GM21737 (cell line): ENCODE results near the gene BCAR3.
A peak's percentile ranks its signal among the peaks of the same experiment; 100 is the strongest.

Experiments
- ATAC-seq: cut with Tn5 transposase; IDR thresholded peaks from one replicate; pipeline ENCODE4 v1.9.1; 2021; ENCODE audit warnings: mild to moderate bottlenecking, moderate library complexity; ENCODE audit not compliant: unreplicated experiment

Gene BCAR3

DNA sequence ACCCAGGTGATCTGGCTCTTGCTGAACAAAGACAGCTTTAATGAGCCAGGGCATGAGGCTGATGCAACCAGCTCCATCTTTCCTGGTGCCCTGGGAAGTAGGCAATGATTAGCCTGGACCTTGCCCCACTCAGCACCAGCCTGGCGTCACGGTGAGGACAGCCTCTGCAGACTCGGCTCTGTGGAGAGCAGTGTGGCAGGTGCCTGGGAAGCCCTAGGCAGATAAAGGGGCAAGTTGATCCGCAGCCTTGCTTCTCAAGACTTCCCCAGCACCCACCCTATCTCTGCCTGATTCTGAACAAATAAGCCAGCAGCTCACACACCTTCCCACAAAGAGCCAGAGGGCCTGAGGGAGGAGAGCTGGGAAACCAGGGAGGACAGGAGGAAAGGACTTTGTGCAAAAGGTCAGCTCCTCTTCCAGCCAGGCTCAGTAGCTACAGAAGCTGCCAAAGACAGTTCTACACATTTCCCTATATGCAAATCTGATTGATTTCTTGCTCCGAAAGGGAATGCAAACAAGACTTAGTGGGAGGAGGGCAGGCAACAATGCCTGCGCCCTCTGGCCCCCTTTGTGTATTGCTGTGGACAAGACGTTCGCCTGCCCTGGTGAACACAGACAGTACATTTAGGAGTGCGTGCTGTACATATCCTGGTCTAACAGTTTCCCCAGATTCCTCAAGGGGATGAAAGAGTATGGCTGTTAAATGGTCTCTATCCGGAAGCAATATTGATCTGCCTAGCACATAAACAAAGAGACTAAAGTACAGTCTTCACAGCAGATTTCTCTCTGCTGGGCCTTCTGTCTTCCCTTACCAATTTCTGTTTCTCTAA, 63.8 kb downstream of the BCAR3 start:
- no peak for ATAC-seq

DNA sequence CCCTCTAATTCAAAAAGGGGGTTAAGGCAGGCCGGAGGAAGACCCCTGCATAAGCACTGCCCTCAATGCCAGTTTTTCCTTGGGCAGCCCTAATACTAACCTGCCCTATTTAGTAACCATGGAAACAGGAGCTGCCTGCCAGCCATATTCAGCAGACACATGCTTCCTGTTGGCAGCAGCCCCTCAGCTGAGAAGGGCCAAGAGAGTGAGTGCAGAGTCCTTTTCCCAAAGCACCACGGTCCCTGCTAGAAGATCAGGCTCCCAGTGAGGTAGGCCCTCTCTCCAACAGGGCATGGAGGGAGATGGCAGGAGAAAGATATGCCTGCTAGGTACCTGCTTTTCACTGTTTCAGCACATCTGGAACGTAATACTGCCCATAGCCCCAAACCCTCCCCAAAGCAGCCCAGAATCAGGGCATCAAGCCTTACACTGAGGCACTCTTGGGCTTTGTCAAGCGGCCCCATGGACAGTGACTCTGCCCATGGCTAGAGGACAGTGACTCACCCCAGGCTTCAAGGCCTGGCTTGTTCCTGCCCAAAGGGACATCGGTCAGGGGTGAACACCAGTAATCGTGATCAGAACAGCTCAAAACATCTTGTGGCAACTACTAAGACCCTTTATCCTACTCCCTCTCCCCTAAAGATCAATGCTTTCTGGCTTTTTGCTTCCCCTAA, 64.5 kb downstream of the BCAR3 start:
- no peak for ATAC-seq

GRCh38 chr1:93616221-93616995, 65.2 kb downstream of the BCAR3 start:
- no peak for ATAC-seq

DNA sequence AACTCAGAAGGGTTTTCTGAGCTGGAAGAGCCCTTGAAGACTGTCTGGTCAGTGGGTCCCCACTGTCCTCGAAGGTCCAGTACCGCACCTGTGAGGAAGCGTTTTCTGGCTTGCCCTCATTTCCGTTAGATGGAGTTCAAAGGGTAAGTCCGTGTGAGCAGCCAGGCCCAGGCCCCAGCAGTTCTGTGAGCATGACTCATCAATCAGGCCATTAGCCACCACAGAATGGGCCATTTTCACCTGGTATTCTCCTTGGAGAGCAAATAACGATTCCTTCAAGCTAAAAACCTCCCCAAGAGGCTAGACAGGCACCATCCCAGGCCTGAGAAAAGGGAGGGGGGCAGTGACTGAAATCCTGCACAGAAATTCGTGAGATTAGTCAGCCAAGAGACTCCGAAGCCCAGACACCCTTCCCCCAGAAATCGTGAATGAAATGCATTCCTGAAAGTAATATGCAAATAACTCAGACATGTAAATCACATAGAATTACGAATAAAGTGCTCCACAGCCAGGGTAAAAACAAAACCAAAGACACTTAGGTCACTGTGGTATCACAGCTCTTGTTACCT, 66.0 kb downstream of the BCAR3 start:
- ATAC-seq: peak; percentile 72

DNA sequence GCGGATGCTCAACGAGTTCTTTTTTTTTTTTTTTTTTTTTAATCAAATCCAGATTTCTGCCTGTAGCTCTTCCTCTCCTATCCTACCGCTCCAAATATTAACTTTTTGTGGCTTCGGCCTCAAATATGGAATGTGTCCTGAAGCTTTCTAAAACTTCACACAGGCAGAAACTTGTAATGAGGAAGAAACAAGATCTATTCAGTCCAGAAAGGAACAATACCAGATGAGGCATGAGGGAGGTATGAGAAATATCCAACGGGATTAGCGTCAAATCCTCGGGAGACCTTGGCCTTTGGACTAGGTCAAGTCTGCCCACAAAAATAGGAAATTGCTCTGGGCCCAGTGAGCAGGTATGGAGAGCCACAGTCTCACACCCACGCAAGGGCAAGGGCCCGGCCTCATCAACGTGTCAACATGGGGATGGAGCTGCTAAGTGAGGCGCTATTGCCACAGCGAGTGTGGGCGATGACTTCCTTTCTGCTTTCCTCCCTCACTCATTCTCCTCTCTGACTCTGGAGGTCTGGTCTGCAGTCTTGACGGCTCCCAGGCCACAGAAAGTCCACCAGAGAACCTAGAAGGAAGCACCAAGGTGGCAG, 66.6 kb downstream of the BCAR3 start:
- ATAC-seq: peak; percentile 25

DNA sequence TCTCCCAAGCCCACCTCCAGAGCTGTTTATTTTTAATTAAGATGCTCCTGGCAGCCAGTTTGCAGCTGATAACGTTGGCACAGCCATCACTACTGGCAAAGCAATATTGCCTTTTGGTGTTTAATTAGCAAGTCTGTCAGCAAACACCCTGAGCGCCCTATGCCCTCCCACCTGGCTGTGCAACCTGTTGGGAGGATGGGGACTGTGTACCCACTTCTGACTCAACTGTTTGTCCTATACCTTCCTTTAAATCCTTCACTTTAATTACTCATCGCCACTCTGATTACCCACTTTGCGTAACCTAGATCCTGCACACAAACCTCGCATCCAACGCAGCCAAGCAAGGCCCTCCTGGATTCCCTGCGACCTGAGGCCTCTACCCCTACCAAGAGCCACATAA, 67.1 kb downstream of the BCAR3 start:
- no peak for ATAC-seq

DNA sequence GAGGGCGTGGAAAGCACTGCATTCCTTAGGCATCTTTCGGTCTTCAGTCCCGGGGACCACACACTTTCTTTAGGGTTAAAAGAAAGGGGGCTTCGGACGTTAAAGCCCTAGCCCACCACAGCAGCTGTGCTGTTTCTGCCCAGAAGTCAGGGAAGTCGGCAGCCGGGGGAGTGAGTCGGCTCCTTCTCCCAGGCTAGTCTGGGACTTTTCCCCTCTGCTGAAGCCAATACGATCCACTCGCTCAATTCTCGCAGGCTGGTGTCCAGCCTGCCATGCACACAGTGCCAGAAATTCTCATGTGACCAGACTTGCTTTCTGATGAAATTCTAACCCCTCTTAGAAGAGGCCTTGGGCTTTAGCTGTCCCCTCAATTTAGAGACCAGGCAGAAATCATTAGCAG, 67.7 kb downstream of the BCAR3 start:
- no peak for ATAC-seq

DNA sequence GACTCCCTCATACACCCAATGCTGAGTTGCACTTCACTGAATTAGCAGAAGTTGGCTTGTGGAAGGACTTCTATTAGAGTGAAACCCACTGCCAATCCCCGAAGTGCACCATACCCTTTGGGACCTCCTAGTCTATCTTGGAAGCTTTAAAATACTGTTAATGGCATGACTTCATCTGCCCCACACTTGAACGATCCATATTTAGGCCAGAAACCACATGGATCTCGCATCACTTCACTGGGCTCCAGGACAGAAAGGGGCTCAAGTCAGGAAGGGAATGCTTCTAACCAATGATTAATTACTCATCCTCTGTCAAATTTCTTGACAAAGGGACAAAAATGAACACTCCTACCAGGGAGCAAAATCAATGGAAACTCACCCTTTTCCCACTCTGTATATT, 69.1 kb downstream of the BCAR3 start:
- no peak for ATAC-seq

GRCh38 chr1:93611668-93612067, 70.0 kb downstream of the BCAR3 start:
- ATAC-seq: no peak

DNA sequence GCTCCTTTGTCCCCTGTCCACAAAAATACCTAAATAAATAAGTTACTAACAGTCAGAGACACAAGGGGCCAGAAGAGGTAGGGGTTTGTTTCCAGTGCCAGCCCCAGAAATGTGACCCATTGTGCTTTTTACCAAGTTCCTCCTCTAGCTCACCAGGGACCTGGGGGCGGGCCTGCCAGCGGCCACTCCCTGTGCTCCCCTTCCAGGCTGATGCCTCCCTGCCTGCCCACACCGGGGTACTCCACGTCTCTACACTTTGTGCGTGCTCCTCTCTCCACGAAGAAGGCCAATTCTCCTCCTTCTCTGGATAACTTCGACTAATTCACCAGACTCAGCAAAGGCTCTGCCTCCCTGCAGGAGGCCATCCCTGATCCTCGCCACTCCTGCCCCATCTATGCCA, 72.1 kb downstream of the BCAR3 start:
- ATAC-seq: no peak

DNA sequence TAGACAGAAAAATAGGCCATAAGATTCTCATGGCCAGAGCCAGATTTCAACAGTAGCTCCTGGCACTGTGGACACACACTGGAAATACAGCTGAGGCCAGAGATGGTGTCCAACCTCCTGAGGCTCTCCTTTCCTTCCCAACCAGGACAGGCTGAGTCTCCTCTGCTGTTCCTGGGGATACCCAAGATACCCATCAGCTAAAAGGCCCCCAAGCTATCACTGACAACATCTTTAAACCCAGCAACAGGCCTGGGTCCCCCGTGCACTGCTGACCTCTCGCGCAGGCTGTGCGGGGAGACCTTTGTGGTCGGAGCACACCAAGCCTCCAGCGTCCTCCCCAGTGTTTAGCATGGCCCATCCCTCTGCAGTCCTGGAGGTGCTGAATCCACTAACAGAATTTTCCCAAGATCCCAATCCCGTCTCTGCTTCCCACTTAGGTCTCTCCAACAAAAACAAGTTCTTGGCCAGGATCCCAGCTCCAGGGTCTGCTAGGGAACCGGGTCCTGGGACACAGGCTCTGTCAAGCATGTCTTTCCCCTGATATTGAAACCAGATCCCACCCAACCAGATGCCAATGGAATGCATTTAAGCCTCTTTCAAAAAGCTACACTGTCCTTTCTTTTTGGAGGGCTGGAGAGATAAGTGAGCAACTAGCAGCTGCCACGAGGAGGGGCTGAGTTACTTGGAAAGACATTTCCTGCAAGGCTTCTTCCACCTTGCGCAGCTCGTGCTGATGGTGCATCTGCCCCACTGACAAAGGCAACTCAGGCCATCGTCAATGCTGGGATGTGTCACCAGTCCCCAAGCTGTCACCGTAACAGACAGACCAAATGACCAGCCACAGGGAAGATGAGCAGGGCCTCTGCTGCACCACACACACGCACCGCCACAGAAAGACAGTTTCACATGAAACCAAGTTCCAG, 73.2 kb downstream of the BCAR3 start:
- no peak for ATAC-seq

GRCh38 chr1:93607814-93608186, 73.8 kb downstream of the BCAR3 start:
- peak; percentile 91 for ATAC-seq

GRCh38 chr1:93605812-93606512, 75.7 kb downstream of the BCAR3 start:
- no peak for ATAC-seq

- ATAC-seq: no peak
Observed at GRCh38 chr1:93605026-93605568, 76.5 kb downstream of the BCAR3 start.

GRCh38 chr1:93604411-93604810, 77.2 kb downstream of the BCAR3 start:
- ATAC-seq: no peak

DNA sequence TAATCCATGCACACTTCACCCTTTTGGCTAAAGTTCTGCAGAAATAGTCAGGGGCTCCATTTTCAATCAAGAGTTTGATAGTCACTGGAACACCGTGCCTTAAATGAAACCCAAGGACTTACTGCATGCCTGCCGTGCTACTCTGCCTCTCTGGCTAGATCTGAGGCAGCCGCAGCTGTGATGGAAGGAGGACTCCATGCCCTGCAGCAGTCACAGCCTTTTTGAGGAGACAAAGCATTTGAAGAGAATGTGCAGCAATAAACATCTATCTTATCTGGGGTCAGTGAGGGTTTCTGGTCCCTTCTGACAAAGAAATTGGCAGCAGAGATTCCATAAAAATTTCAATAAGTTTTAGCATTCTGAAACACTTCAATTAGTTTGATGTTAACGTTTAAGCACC, 78.0 kb downstream of the BCAR3 start:
- no peak for ATAC-seq

DNA sequence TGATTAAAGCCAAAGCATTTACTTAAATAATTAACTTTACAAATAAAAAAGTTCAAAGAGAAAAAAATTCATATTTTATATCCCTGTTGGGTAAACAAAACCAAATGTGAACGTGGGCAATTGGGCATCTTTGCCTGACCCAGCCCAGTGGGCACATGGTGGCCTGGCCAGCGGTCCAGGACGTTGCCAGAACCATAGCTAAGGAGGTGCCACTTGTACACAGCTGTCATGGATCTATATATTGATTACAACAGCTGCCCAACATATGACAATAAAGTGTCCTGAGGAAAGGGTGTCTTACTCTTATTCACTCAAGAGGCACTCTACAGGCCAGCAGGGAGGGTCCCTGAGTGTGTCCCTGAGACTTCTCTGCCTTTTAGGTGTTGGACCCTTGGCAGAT, 78.5 kb downstream of the BCAR3 start:
- ATAC-seq: no peak

DNA sequence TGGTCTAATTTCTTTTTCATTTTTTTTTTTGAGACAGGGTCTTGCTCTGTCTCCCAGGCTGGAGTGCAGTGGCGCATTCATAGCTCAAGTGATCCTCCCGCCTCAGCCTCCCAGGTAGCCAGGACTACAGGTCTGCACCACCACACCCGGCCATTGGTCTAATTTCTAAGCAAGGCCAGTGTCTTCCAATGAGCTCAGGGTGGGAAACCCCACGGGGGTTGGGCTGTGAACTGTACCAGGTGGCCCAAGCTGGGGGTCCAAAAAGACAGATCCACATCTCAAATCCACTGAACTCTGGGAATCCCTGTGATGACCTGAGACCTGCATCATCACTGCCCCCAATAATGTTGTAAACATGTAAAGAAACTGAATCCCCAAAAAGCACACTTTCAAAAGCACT, 79.5 kb downstream of the BCAR3 start:
- ATAC-seq: no peak

DNA sequence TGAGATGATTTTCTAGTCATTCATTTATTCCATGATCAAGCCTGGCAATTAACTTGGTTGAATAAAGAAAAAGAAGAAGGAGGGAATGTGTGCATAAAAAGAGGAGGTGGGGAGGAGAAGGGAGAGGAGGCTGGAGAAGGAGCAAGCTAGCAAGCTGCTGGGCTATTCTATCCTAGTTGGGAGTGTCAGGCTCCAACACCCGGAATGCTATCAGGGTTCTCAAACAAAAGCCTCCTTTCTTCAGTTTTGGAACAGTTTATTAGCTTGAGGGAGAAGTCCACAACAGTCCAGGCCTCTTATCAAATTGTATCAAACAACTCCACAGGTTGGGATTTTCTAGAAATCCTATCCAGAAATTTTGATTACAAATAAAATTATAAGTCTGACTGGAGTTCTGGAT, 80.0 kb downstream of the BCAR3 start:
- no peak for ATAC-seq
